Vagina (tissue), 2 donors: ENCODE measurements around the gene NEMP2. TPM values are rescaled to one million over a fixed set of nuclear protein-coding genes. Genes with fewer than 3 reads are reported as not detected.

Experiments used
- DNase-seq, 2 donors: peaks; one replicate each; pipeline ENCODE4 v3.0.0-alpha.2; 2017; ENCODE audit errors: extremely low spot score in 2 of 2
- H3K27ac ChIP-seq: fragments of 200-600 bp; sonication (generic); one replicate; pipeline ENCODE4 v1.5.1; 2019
- H3K27me3 ChIP-seq: fragments of 200-600 bp; sonication (generic); one replicate; pipeline ENCODE4 v1.5.1; 2019
- H3K36me3 ChIP-seq, 2 donors: fragments of 200-600 bp; sonication (generic); one replicate each; pipeline ENCODE4 v1.5.1; 2017 to 2019
- H3K4me1 ChIP-seq: fragments of 200-600 bp; sonication (generic); one replicate; pipeline ENCODE4 v1.5.1; 2019
- H3K4me3 ChIP-seq, 2 donors: fragments of 200-600 bp; sonication (generic); 1 replicate in 1 of 2; 2 replicates in 1 of 2; pipeline ENCODE4 v1.5.1; 2016 to 2019
- H3K9me3 ChIP-seq: fragments of 200-600 bp; sonication (generic); one replicate; pipeline ENCODE4 v1.5.1; 2019
- CTCF ChIP-seq, 3 experiments: fragments of 450-650 bp in 2 of 3; fragments of 200-600 bp in 1 of 3; sonication (generic) in 1 of 3; IDR thresholded peaks; one replicate each; pipeline ENCODE4 v1.5.1; 2017 to 2019; ENCODE audit warnings: antibody characterized with exemption in 3 of 3, mild to moderate bottlenecking in 2 of 3, moderate library complexity in 2 of 3
- POLR2A ChIP-seq, 2 donors: fragments of 450-650 bp; IDR thresholded peaks; one replicate each; pipeline ENCODE4 v1.6.1; 2017; ENCODE audit warnings: antibody characterized with exemption in 2 of 2, mild to moderate bottlenecking in 2 of 2, moderate library complexity in 2 of 2
- POLR2AphosphoS5 ChIP-seq, 2 donors: sonication (generic); formaldehyde crosslinking; IDR thresholded peaks; one replicate each; pipeline ENCODE4 v1.9.0; 2017; ENCODE audit warnings: antibody characterized with exemption in 2 of 2, mild to moderate bottlenecking in 2 of 2, low read depth in 1 of 2; ENCODE audit not compliant: insufficient read depth in 1 of 2
- intact Hi-C: fragments of 100-400 bp; cut with DNase I; formaldehyde crosslinking; loops from one replicate; pipeline ENCODE4 v1.15.1; 2023
- total RNA-seq: library from RNA; depleted of rRNA; stranded (reverse); fragments of >200 nt; gene quantifications from one replicate; pipeline ENCODE4 v1.2.3, GENCODE V29; 2016

The NEMP2 gene
- total RNA-seq, 1 donor from 2014 or later: 2.2 TPM

GRCh38 chr2:190533175-190533967 lies 1.2 kb downstream of the NEMP2 start:
- TF ChIP-seq POLR2AphosphoS5 (IDR thresholded peaks at IDR 0.05; ENCODE audit: insufficient read depth in 1 of 2, low read depth in 1 of 2) (no peak), POLR2A (IDR thresholded peaks at IDR 0.05) (no peak), CTCF (IDR thresholded peaks at IDR 0.05) (no peak)
- Histone ChIP-seq H3K4me3 (peak overlapping the region; percentile 64 to 75), H3K36me3 (no peaks in the 10 kb centered on the region), H3K27ac (peak overlapping the region; percentile 95), H3K4me1 (peaks cover 15% of the 10 kb centered on the region), H3K27me3 (no peaks in the 10 kb centered on the region), H3K9me3 (no peaks in the 10 kb centered on the region)
- no peak for DNase-seq
- intact Hi-C loops: loop anchor here (10.0 kb wide), 1 partner anchor 111 kb away; the partner anchor contains the start of gene NAB1

GRCh38 chr2:190532581-190532980 lies 1.9 kb downstream of the NEMP2 start:
- no peak overlapping the region for H3K27ac ChIP-seq
- intact Hi-C loops: loop anchor here (10.0 kb wide), 1 partner anchor 112 kb away; the partner anchor contains the start of gene NAB1
- no peaks in the 10 kb centered on the region for H3K36me3 ChIP-seq
- H3K4me3 ChIP-seq: no peak overlapping the region
- H3K27me3 ChIP-seq: no peaks in the 10 kb centered on the region
- TF ChIP-seq POLR2AphosphoS5 (IDR thresholded peaks at IDR 0.05; ENCODE audit: insufficient read depth in 1 of 2, low read depth in 1 of 2): no peak
- TF ChIP-seq POLR2A (IDR thresholded peaks at IDR 0.05): no peak
- TF ChIP-seq CTCF (IDR thresholded peaks at IDR 0.05): no peak
- DNase-seq: no peak
- no peaks in the 10 kb centered on the region for H3K9me3 ChIP-seq
- H3K4me1 ChIP-seq: peaks cover 15% of the 10 kb centered on the region

- peaks cover 15% of the 10 kb centered on the region for H3K4me1 ChIP-seq
- intact Hi-C loops: loop anchor here (10.0 kb wide), 1 partner anchor 114 kb away; the partner anchor contains the start of gene NAB1
Observed at GRCh38 chr2:190530248-190530900, 4.1 kb downstream of the NEMP2 start.

GRCh38 chr2:190529486-190530247 lies 4.9 kb downstream of the NEMP2 start:
- Histone ChIP-seq H3K36me3 (no peaks in the 10 kb centered on the region), H3K4me3 (no peak overlapping the region), H3K27ac (no peak overlapping the region), H3K27me3 (no peaks in the 10 kb centered on the region), H3K9me3 (no peaks in the 10 kb centered on the region), H3K4me1 (peaks cover 15% of the 10 kb centered on the region)
- intact Hi-C loops: loop anchor here (10.0 kb wide), 1 partner anchor 115 kb away; the partner anchor contains the start of gene NAB1
- TF ChIP-seq POLR2A (IDR thresholded peaks at IDR 0.05) (no peak), CTCF (IDR thresholded peaks at IDR 0.05) (no peak), POLR2AphosphoS5 (IDR thresholded peaks at IDR 0.05; ENCODE audit: insufficient read depth in 1 of 2, low read depth in 1 of 2) (no peak)
- no peak for DNase-seq

More at GRCh38 chr2:190530248-190530900, 4.1 kb downstream of the NEMP2 start:
- Histone ChIP-seq H3K4me3 (no peak overlapping the region), H3K9me3 (no peaks in the 10 kb centered on the region), H3K36me3 (no peaks in the 10 kb centered on the region), H3K27me3 (no peaks in the 10 kb centered on the region), H3K27ac (no peak overlapping the region)
- TF ChIP-seq POLR2AphosphoS5 (IDR thresholded peaks at IDR 0.05; ENCODE audit: insufficient read depth in 1 of 2, low read depth in 1 of 2) (no peak), POLR2A (IDR thresholded peaks at IDR 0.05) (no peak), CTCF (IDR thresholded peaks at IDR 0.05) (no peak)
- no peak for DNase-seq
